DMS114 treated with DMSO at 0.1 percent for 48 hours (cell line): ENCODE results near the gene ZNF479.
"Not testable (repeated sequence)": the region's sequence is repeated elsewhere in the genome, so short reads cannot be mapped to it uniquely, and the experiment has no call there.

Source experiments
- DNase-seq: peaks from one replicate; lab custom pipeline; 2025; ENCODE audit not compliant: unreplicated experiment; lab: John Stamatoyannopoulos, UW

ZNF479 gene

DNA sequence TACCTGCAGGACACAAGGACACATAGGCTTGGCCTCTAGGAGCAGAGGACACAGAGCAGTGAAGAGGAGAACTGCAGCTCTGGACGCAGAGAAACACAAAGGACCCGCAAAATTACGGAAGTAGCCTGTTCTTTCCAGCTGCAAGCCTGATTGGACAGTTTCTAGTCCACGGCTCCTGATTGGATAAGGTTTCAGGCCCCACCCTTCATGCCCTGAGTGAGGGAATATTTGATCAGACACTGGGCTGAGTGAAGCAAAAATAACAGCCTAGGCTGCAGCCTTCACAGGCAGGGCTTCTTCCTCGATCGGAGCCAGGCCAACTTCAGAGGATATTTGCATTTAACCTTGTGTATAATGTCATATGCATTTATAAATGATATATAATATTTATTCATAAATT, at the start of gene ZNF479:
Gene ZNF479 (minus strand): TSS at position 101 of the 400 bp plus-strand sequence. CDS start 112 bp downstream, outside the sequence.
- not testable (repeated sequence) for DNase-seq

DNA sequence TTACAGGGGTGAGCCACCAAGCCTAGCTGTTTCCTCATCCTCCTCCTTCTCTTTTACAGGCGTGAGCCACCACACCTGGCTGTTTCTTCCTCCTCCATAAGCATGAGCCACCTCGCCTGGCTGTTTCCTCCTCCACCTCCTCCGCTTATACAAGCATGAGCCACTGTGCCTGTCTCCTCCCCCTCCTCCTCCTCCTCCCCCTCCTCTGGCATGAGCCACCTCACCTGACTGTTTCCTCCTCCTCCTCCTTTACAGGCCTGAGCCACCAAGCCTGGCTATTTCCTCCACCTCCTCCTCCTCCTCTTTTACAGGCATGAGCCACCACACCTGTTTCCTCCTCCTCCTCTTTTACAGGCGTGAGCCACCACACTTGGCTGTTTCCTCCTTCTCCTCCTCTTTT, 49.8 kb upstream of the ZNF479 start:
- no peak for DNase-seq

DNA sequence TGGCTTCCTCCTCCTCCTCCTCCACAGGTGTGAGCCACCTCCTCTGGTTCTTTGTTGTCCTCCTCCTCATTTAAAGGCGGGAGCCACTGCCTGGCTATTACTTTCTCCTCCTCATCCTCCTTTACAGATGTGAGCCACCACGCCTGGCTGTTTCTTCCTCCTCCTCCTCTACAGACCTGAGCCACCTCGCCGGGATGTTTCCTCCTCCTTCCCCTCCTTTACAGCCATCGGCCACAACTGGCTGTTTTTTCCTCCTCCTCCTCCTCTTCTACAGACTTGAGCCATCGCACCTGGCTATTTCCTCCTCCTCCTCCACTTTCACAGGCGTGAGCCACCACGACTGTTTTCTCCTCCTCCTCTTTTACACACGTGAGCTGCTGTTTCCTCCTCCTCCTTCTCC, 49.0 kb upstream of the ZNF479 start:
- no peak for DNase-seq

DNA sequence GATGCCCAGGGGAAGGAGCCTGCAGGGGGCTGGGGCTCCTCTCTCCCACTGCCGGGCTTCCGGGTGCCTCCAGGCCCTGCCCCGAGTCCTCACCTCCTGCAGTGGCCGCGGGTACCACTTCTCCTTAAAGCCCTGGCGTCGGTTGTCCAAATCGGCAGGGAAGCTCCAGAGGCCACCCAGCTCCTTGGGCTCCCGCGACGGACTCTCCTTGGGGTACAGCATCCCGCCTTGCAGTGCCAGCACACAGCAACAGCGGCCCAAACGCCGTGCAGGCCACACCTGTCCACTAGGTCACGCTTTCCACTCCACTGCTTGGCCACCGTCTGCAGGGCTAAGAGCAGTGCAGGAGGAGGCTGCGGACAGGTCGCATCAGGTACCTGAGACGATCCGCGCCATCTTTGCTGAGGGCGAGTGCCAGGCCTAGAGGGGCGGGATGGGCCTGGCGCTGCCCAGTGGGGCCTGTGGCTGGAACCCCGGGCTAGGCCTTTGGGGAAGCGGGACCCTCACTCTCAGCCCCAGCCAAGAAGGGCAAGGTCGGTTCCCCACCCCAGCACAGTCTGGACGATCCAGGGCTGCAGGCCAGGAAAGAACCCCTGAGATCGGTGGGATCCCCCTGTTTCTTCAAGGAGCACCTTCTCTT, 47.7 kb upstream of the ZNF479 start:
- no peak for DNase-seq

DNA sequence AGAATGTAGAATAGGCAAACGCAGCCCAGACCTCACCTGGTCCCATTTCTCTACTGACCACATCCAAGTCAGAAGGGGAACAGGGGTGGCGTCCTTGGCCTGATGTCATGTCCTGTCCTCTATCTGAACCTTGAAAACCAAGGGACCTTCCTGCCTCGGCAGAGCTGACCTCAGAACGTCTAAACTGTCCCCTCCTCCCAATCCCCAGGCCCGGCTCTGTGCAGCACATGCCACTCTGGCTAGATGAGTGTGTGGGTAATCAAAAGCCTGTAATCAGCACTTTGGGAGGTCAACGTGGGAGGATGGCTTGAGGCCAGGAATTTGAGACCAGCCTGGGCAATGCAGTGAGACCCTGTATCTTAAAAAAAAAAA, 46.5 kb upstream of the ZNF479 start:
- no peak for DNase-seq

DNA sequence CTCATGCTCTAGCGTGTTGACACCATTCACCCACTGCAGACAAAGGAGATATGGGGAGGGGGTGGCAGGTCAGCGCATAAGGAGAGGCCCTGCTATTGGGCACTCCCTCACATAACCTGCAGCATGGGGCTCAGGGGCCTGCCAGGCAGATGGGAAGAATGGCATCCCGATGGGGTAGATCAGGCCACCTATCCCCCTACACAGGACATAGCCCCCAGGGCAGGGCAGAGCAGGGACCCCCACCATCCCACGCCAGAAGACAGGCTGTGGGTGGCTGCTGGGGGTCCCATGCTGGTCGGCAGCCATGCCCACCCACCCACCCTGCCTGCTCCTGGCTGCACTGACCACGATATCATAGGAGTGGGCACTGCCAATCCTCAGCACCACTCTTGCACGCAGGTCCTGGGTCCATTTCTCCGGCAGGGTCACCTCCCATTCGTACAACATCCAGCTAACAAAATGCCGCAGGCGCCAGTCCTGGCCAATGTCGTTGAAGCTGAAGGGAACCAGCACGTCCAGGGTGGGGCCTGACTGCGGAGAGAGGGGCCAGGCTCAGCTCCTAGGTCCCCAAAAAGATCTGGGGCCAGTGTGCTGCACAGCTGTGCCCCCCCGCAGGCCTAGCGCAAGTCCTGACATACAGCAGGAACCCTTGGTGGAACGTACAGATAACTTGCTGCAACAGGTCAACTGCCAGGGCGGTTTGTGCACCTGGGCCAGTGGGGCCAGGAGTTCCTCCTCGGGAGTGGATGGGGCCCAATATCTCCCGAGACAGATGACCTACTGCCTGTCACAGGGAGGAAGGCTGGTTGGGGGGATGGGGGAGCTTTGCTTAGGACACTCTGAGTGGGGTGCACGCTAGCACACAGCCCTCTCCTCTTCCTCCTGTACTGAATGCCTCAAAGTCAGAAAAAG, 45.9 kb upstream of the ZNF479 start:
- no peak for DNase-seq

DNA sequence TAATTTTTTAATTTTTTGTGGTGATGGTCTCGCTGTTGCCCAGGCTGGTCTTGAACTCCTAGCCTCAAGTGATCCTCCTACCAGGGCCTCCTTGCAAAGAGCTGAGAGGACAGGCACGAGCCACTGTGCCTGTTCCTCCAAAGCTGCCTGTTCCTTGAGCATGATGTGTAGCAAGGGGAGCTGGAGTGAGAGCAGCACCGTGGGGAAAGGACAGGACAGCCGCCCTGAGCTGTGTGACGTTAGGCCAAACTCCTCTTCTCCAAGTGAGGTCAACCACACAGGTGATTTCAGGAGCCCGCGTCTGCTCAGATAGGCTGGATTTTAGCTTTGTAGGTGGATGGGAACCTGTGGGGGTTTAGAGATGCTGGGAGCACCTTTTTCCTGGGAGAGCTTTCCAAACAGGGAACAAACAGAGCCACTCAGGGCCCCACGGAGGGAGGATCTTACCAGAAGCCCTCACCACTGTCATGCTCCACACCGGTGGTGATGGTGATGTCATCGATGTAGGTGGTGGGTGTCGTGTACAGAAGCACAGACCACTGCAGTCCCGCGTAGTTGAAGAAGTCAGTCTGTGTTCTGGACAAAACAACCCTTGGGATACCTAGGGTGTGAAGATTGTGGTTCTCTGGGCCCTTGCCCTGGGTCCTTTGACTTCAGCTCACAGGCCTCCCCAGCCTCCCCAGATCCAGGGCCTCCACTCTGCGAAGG, 44.8 kb upstream of the ZNF479 start:
- DNase-seq, result no peak

DNA sequence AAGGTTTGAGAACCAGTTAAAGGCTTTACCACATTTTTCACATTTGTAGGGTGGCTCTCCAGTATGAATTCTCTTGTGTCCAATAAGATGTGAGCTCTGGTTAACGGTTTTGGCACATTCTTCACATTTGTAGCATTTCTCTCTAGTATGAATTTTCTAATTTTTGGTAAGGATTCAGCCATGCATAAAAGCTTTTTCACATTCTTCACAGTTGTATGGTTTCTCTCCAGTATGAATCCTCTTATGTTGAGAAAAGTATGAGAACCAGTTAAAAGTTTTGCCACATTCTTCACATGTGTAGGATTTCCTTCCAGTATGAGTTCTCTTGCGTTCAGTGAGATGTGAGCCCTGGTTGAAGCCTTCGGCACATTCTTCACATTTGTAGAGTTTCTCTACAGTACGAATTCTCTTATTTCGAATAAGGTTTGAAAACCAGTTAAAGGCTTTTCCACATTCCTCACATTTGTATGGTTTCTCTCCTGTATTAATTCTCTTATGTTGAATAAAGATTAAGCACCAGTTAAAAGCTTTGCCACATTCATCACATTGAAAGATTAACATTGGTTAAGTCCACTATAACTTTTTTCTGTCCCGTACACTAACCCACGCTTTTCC, 33.2 kb upstream of the ZNF479 start:
- DNase-seq, result no peak

DNA sequence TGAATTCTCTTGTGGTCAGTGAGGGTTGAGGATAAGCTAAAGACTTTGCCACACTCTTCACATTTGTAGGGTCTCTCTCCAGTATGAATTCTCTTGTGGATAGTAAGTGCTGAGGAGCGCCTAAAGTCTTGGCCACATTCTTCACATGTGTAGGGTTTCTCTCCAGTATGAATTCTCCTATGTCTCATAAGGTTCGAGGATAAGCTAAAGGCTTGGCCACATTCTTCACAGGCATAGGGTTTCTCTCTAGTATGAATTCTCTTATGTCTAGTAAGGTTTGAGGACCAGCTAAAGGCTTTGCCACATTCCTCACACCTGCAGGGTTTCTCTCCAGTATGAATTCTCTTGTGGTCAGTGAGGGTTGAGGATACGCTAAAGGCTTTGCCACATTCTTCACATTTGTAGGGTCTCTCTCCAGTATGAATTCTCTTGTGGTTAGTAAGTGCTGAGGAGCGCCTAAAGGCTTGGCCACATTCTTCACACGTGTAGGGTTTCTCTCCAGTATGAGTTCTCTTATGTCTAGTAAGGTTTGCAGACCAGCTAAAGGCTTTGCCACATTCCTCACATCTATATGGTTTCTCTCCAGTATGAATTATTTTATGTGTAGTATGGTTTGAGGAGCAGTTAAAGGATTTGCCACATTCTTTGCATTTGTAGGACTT, 12.0 kb downstream of the ZNF479 start:
- not testable (repeated sequence) for DNase-seq
